Mesenchymal stem cell (in vitro differentiated cells and primary cell): ENCODE measurements around the gene LNX1.

Experiments
- DNase-seq: peaks from one replicate; pipeline ENCODE4 v3.0.0-alpha.2; 2013
- H2AFZ ChIP-seq: one replicate; pipeline ENCODE4 v1.6.1; 2013; ENCODE audit warnings: low read depth, mild to moderate bottlenecking, control low read depth, inconsistent platforms, low read length, moderate library complexity
- H2AK5ac ChIP-seq: 2 replicates; pipeline ENCODE4 v1.6.1; 2013; ENCODE audit warnings: low read length, moderate library complexity, mild to moderate bottlenecking, inconsistent platforms; ENCODE audit not compliant: severe bottlenecking
- H2BK120ac ChIP-seq: one replicate; pipeline ENCODE4 v1.6.1; 2013; ENCODE audit warnings: low read depth, mild to moderate bottlenecking, inconsistent platforms, low read length, moderate library complexity
- H2BK12ac ChIP-seq, 2 experiments: one replicate each; pipeline ENCODE4 v1.6.1; 2013; ENCODE audit warnings: inconsistent platforms in 2 of 2, low read length in 2 of 2, mild to moderate bottlenecking in 2 of 2, moderate library complexity in 2 of 2, control low read depth in 1 of 2
- H2BK15ac ChIP-seq: one replicate; pipeline ENCODE4 v1.6.1; 2013; ENCODE audit warnings: mild to moderate bottlenecking, low read depth, inconsistent platforms; ENCODE audit not compliant: poor library complexity, severe bottlenecking
- H2BK5ac ChIP-seq: 2 replicates; pipeline ENCODE4 v1.6.1; 2013; ENCODE audit warnings: low read depth, mild to moderate bottlenecking, low read length, control low read depth, inconsistent platforms; ENCODE audit not compliant: poor library complexity, severe bottlenecking
- H3K14ac ChIP-seq, 2 experiments: one replicate each; pipeline ENCODE4 v1.6.1; 2013; ENCODE audit warnings: inconsistent platforms in 2 of 2, low read length in 2 of 2, control low read depth in 1 of 2, mild to moderate bottlenecking in 1 of 2, moderate library complexity in 1 of 2
- H3K18ac ChIP-seq, 2 experiments: one replicate each; pipeline ENCODE4 v1.6.1; 2013; ENCODE audit warnings: inconsistent platforms in 2 of 2, low read length in 2 of 2, control low read depth in 1 of 2, low read depth in 1 of 2, mild to moderate bottlenecking in 1 of 2
- H3K23ac ChIP-seq, 2 experiments: one replicate each; pipeline ENCODE4 v1.6.1; 2013; ENCODE audit warnings: inconsistent platforms in 2 of 2, low read length in 2 of 2, mild to moderate bottlenecking in 2 of 2, moderate library complexity in 2 of 2, control low read depth in 1 of 2
- H3K27ac ChIP-seq: 2 replicates; pipeline ENCODE4 v1.5.1; 2013; ENCODE audit warnings: mild to moderate bottlenecking, moderate library complexity, low read length, control low read depth, inconsistent platforms; ENCODE audit not compliant: poor library complexity, severe bottlenecking
- H3K27me3 ChIP-seq, 2 experiments: 2 replicates each; pipeline versions ENCODE4 v1.6.1 to v1.7.0; 2013; ENCODE audit warnings: low read length in 2 of 2, mild to moderate bottlenecking in 2 of 2, moderate library complexity in 2 of 2, control low read depth in 1 of 2, inconsistent platforms in 1 of 2; ENCODE audit not compliant: control insufficient read depth in 1 of 2, insufficient read depth in 1 of 2
- H3K36me3 ChIP-seq, 2 experiments: 2 replicates each; pipeline versions ENCODE4 v1.6.1 to v1.7.0; 2013; ENCODE audit warnings: low read length in 2 of 2, control low read depth in 1 of 2, inconsistent platforms in 1 of 2, low read depth in 1 of 2, mild to moderate bottlenecking in 1 of 2; ENCODE audit not compliant: insufficient read depth in 2 of 2, control insufficient read depth in 1 of 2
- H3K4ac ChIP-seq, 2 experiments: one replicate each; pipeline ENCODE4 v1.6.1; 2013; ENCODE audit warnings: inconsistent platforms in 2 of 2, low read length in 2 of 2, mild to moderate bottlenecking in 2 of 2, moderate library complexity in 2 of 2, control low read depth in 1 of 2, low read depth in 1 of 2
- H3K4me1 ChIP-seq: 2 replicates; pipeline ENCODE4 v1.6.1; 2013; ENCODE audit warnings: low read depth, low read length, control low read depth; ENCODE audit not compliant: control insufficient read depth, insufficient read depth
- H3K4me2 ChIP-seq: 2 replicates; pipeline ENCODE4 v1.6.1; 2013; ENCODE audit warnings: low read length, mild to moderate bottlenecking, inconsistent platforms; ENCODE audit not compliant: poor library complexity, severe bottlenecking
- H3K4me3 ChIP-seq, 2 experiments: 2 replicates each; pipeline versions ENCODE4 v1.5.1 to v1.7.0; 2013; ENCODE audit warnings: low read length in 2 of 2, mild to moderate bottlenecking in 2 of 2, control low read depth in 1 of 2, low read depth in 1 of 2; ENCODE audit not compliant: insufficient read depth in 1 of 2
- H3K79me1 ChIP-seq: replicated peaks from 2 replicates; pipeline ENCODE4 v1.6.1; 2013; ENCODE audit warnings: mild to moderate bottlenecking, control low read depth, low read length, inconsistent platforms; ENCODE audit not compliant: poor library complexity, severe bottlenecking
- H3K9ac ChIP-seq: 2 replicates; pipeline ENCODE4 v1.7.0; 2013; ENCODE audit warnings: mild to moderate bottlenecking, low read length, moderate library complexity
- H3K9me3 ChIP-seq: 2 replicates; pipeline ENCODE4 v1.7.0; 2013; ENCODE audit warnings: mild to moderate bottlenecking, low read length; ENCODE audit not compliant: control insufficient read depth
- H4K8ac ChIP-seq: one replicate; pipeline ENCODE4 v1.6.1; 2013; ENCODE audit warnings: inconsistent platforms, mild to moderate bottlenecking, low read length, moderate library complexity
- H4K91ac ChIP-seq: one replicate; pipeline ENCODE4 v1.6.1; 2013; ENCODE audit warnings: mild to moderate bottlenecking, low read length, inconsistent platforms
- WGBS: methylation state at CpG from one replicate; pipeline ENCODE4 v1.1.7; 2013; ENCODE audit warnings: mixed read lengths; 5-methylcytosine and 5-hydroxymethylcytosine counted together

Gene LNX1

GRCh38 chr4:53444954-53445353 lies 146.3 kb downstream of the LNX1 start:
- Histone ChIP-seq H3K4me1 (no peaks in the 10 kb centered on the region), H4K8ac (no peak overlapping the region), H3K9ac (no peak overlapping the region), H2BK120ac (no peak overlapping the region), H3K4ac (no peak overlapping the region), H2BK5ac (no peak overlapping the region), H3K27ac (no peak overlapping the region), H2BK15ac (no peak overlapping the region), H4K91ac (no peak overlapping the region), H3K9me3 (no peaks in the 10 kb centered on the region), H3K36me3 (peaks cover 3 to 85% of the 10 kb centered on the region in 2 experiments), H3K23ac (no peak overlapping the region), H3K14ac (no peak overlapping the region), H3K4me2 (no peak overlapping the region), H2BK12ac (no peak overlapping the region), H2AK5ac (no peak overlapping the region), H2AFZ (no peak overlapping the region), H3K27me3 (no peaks in the 10 kb centered on the region), H3K4me3 (no peak overlapping the region), H3K18ac (no peak overlapping the region), H3K79me1 (peaks cover 13% of the 10 kb centered on the region)
- WGBS = 99% methylated on average over 2 of the region's 2 CpGs
- no peak for DNase-seq

- H3K9ac ChIP-seq = no peak overlapping the region
- DNase-seq = no peak
- H2BK5ac ChIP-seq = no peak overlapping the region
- H3K79me1 ChIP-seq = peaks cover 11% of the 10 kb centered on the region
- no peak overlapping the region for H4K91ac ChIP-seq
- H3K4ac ChIP-seq = no peak overlapping the region
- no peak overlapping the region for H3K23ac ChIP-seq
- no peak overlapping the region for H2AK5ac ChIP-seq
- H2BK12ac ChIP-seq = no peak overlapping the region
- no peak overlapping the region for H3K14ac ChIP-seq
- H3K27ac ChIP-seq = no peak overlapping the region
- H2AFZ ChIP-seq = no peak overlapping the region
- H4K8ac ChIP-seq = no peak overlapping the region
- no peak overlapping the region for H3K4me2 ChIP-seq
- H3K9me3 ChIP-seq = no peaks in the 10 kb centered on the region
- no peak overlapping the region for H3K4me3 ChIP-seq
- H3K18ac ChIP-seq = no peak overlapping the region
- H2BK15ac ChIP-seq = no peak overlapping the region
- peaks cover 6 to 87% of the 10 kb centered on the region in 2 experiments for H3K36me3 ChIP-seq
- no peaks in the 10 kb centered on the region for H3K4me1 ChIP-seq
- WGBS = 95% methylated on average over 1 of the region's 1 CpG
- no peaks in the 10 kb centered on the region for H3K27me3 ChIP-seq
- H2BK120ac ChIP-seq = no peak overlapping the region
These were observed 149.7 kb downstream of the LNX1 start for GRCh38 chr4:53441564-53441963.

- H2AK5ac ChIP-seq = no peak overlapping the region
- H2BK15ac ChIP-seq = no peak overlapping the region
- H2AFZ ChIP-seq = no peak overlapping the region
- H3K14ac ChIP-seq = no peak overlapping the region
- no peak overlapping the region for H3K27ac ChIP-seq
- no peak overlapping the region for H4K91ac ChIP-seq
- H3K4me2 ChIP-seq = no peak overlapping the region
- 100% methylated on average over 1 of the region's 1 CpG for WGBS
- H2BK5ac ChIP-seq = no peak overlapping the region
- no peak for DNase-seq
- H2BK12ac ChIP-seq = no peak overlapping the region
- H3K36me3 ChIP-seq = peaks cover 6 to 81% of the 10 kb centered on the region in 2 experiments
- peaks cover 9% of the 10 kb centered on the region for H3K79me1 ChIP-seq
- peak overlapping the region; percentile 17 for H3K9ac ChIP-seq
- H2BK120ac ChIP-seq = no peak overlapping the region
- no peak overlapping the region for H3K4ac ChIP-seq
- H3K27me3 ChIP-seq = no peaks in the 10 kb centered on the region
- H4K8ac ChIP-seq = no peak overlapping the region
- H3K4me1 ChIP-seq = no peaks in the 10 kb centered on the region
- H3K4me3 ChIP-seq = no peak overlapping the region
- no peak overlapping the region for H3K23ac ChIP-seq
- H3K18ac ChIP-seq = no peak overlapping the region
- H3K9me3 ChIP-seq = no peaks in the 10 kb centered on the region
These were observed 155.0 kb downstream of the LNX1 start for GRCh38 chr4:53436251-53436650.

GRCh38 chr4:53432528-53433424 lies 158.5 kb downstream of the LNX1 start:
- H3K4me3 ChIP-seq = no peak overlapping the region
- no peaks in the 10 kb centered on the region for H3K9me3 ChIP-seq
- H2BK12ac ChIP-seq = no peak overlapping the region
- no peak overlapping the region for H4K91ac ChIP-seq
- peaks cover 1% of the 10 kb centered on the region for H3K4me1 ChIP-seq
- no peak overlapping the region for H3K4ac ChIP-seq
- no peak overlapping the region for H3K18ac ChIP-seq
- no peak overlapping the region for H2BK5ac ChIP-seq
- H3K9ac ChIP-seq = no peak overlapping the region
- H2BK120ac ChIP-seq = no peak overlapping the region
- H2AK5ac ChIP-seq = no peak overlapping the region
- no peak overlapping the region for H3K23ac ChIP-seq
- peaks cover 12 to 82% of the 10 kb centered on the region in 2 experiments for H3K36me3 ChIP-seq
- DNase-seq = no peak
- no peak overlapping the region for H4K8ac ChIP-seq
- WGBS = 94% methylated on average over 4 of the region's 4 CpGs
- no peak overlapping the region for H3K14ac ChIP-seq
- no peaks in the 10 kb centered on the region for H3K27me3 ChIP-seq
- no peak overlapping the region for H2AFZ ChIP-seq
- H3K4me2 ChIP-seq = no peak overlapping the region
- peaks cover 13% of the 10 kb centered on the region for H3K79me1 ChIP-seq
- no peak overlapping the region for H3K27ac ChIP-seq
- H2BK15ac ChIP-seq = no peak overlapping the region
